ENCODE data around the gene ATP5MC2. TPM values are rescaled to one million over a fixed set of nuclear protein-coding genes. Genes with fewer than 3 reads are reported as not detected.
"Not testable (repeated sequence)": the region's sequence is repeated elsewhere in the genome, so short reads cannot be mapped to it uniquely, and the experiment has no call there.

Gene ATP5MC2
- total RNA-seq (2014; rRNA removed; shearing (Covaris generic)) = 503 and 579 TPM in 2 replicates
- 367 and 454 TPM in 2 replicates for polyA plus RNA-seq (2015; cell fraction: cytosol; rRNA removed)
- polyA plus RNA-seq (2015; cell fraction: nucleus; rRNA removed) = 105 and 143 TPM in 2 replicates

DNA sequence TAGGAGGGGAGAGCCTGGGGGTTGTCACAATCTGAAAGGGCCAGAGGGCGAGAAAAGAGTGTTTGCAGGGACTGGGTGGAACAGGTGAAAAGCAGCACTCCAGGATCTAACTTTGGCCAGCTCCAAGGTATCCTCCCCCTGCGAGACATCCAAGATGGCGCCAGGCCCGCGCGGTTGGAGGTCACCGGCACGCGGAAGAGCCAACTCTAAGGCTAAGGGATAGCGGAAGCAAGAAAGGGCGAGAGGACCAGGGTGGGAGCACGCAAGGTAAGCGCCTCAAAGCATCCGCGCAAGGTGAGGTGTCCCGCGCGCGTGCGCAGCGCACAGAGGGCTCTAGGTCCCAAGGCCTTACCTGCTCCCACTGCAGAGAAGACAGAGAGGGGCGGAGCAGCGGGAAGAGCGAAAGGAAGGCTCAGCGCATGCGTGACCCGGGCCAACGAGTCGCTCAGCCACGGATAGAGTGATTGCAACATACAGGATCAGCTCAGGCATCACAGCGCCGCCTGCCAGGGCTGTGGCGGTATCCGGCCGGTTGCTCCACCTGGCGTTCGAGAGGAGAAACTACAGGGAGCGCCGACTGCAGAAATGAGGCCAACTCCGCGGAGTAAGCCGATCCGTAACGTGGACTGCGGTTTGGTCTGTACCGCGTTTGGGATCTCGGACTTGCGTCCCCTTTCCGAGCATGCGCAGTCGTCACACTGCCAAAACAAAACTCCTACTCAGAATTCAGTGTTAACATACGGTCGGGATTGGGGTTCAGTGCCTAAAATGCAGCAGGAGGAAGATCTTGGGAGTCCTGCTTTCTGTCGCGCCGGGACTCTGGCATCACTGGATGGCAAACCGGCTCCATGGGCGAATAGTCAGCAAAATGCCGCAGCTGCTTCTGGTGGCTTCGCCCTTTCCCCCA is at the start of gene ATP5MC2:
Gene ATP5MC2, minus strand, starts transcription at position 383 of the 907 bp plus-strand sequence. CDS start 3,469 bp downstream, outside the sequence.
- DNase-seq (ENCODE audit: low read depth, low spot score) = peak; percentile 99
- in situ Hi-C loops (cut with HindIII; ENCODE audit: low pct_unique_long_range_greater_than_20kb, low sequenced_read_pairs) = loop anchor here (10.0 kb wide), 1 partner anchor 61 kb away; no protein-coding TSS in a partner anchor

DNA sequence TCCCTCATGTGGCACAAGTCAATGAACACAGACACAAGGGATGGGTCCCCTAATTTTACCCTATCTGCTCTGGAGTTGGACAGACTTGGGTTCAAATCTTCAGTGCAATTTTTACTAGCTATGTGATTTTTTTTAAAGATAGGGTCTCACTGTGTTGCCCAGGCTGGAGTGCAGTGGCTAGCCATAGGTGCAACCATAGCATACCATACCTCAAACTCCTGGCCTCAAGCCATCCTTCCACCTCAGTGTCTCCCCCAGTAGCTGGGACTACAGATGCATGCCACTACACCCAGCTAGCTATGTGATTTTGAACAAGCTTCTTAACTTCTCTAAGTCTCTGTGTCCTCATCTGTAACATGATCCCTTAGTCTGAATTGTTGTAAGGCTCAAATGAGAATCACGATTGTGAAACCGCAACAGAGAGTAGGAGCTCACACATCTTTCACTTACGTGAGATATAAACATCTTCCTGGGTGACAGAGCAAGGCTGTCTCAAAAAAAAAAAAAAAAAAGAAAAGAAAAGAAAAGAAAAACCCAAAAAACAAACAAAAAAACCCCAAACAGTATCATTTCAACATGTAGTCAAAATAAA is 46.7 kb upstream of the ATP5MC2 start:
- DNase-seq (ENCODE audit: low read depth, low spot score) = no peak
- in situ Hi-C loops (cut with HindIII; ENCODE audit: low pct_unique_long_range_greater_than_20kb, low sequenced_read_pairs) = no loop called here

DNA sequence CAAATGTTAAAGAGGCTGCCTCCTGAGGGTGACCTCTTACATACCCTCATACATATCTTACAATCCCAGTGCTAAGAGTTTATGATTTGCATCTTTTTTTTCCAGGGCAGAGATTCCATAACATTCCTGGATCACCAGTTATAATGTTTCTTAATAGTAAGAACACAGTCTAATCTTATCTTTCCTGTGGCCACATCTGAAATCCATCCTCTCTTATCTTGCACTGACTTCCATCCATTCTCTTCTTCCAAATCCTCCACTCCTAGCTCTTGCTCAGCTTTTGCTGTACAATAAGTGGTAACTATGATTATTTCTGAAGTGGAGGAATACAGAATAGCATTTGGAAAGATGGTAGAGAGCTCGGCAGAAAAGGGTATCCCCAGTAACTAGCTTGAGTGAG is 45.1 kb upstream of the ATP5MC2 start:
- in situ Hi-C loops (cut with HindIII; ENCODE audit: low pct_unique_long_range_greater_than_20kb, low sequenced_read_pairs) = no loop called here
- no peak for DNase-seq (ENCODE audit: low read depth, low spot score)

DNA sequence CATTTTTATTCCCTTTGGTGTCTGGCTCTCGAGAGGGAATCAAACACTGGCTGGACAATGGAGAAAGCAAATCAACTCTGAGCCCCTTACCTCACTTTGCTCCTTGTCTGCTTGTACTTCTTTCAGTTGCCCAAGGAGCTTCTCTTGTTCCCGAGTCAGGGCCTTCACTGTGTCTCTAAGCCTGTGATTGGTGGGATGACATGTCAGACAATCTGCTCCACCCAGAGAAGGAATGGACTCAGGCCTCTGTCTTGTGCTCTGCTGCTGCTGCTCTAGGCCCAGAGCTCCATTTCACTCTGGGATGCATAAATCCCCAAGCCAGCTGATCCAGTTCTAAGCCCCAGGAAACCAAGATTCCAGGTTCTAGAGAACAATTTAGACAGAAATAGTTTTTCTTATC is 43.8 kb upstream of the ATP5MC2 start:
- in situ Hi-C loops (cut with HindIII; ENCODE audit: low pct_unique_long_range_greater_than_20kb, low sequenced_read_pairs) = no loop called here
- peak; percentile 52 for DNase-seq (ENCODE audit: low read depth, low spot score)

DNA sequence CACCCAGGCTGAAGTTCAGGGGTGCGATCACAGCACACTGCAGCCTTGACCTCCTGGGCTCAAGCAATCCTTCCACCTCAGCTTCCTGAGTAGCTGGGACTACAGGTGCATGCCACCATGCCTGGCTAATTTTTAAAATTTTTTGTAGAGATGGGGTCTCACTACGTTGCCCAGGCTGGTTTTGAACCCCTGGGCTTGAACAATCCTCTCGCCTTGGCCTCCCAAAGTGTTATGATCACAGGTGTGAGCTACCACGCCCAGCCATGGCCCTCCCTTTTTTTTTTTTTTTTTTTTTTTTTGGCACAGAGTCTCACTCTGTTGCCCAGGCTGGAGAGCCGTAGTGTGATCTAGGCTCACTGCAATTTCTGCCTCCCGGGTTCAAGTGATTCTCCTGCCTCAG is 42.7 kb upstream of the ATP5MC2 start:
- in situ Hi-C loops (cut with HindIII; ENCODE audit: low pct_unique_long_range_greater_than_20kb, low sequenced_read_pairs); DNase-seq (ENCODE audit: low read depth, low spot score): not testable (repeated sequence)

DNA sequence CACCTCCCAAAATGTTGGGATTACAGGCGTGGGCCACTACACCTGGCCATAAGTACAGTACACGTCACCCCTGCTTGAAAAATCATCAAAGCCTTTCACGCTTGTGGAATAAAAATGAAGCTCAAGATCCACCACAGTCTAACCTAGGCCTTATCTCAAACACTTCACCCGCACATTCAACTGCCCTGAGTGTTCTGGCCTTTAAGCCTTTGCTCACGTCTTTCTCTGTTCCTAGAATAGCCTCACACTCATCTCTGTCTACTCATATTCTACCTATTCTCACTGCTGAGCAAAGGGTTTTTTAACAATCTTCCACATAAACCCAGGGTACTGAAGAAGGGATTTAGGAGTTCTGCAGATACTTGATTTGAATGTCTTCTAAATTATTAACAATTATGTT is 41.4 kb upstream of the ATP5MC2 start:
- DNase-seq (ENCODE audit: low read depth, low spot score) = no peak
- in situ Hi-C loops (cut with HindIII; ENCODE audit: low pct_unique_long_range_greater_than_20kb, low sequenced_read_pairs) = no loop called here

DNA sequence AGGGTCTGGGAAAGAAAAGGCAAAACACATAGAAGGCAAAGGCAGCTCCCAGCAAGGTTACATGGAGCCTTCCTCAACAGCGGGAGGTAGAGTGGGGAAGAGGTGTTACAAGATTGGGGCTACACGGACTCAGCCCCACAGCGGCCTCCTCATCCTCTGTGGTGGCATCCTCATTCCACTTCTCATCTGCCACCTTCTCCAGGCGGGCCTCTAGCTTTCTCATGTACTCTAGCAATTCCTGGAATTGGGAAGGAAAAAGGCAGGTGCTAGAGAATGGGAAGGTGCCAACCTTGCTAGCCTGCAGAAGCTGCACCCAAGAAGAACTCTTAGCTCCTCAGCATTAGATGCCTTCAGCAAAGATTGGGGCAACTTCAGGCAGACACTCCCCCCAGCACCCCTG is 38.1 kb upstream of the ATP5MC2 start:
- no peak for DNase-seq (ENCODE audit: low read depth, low spot score)
- in situ Hi-C loops (cut with HindIII; ENCODE audit: low pct_unique_long_range_greater_than_20kb, low sequenced_read_pairs) = no loop called here

DNA sequence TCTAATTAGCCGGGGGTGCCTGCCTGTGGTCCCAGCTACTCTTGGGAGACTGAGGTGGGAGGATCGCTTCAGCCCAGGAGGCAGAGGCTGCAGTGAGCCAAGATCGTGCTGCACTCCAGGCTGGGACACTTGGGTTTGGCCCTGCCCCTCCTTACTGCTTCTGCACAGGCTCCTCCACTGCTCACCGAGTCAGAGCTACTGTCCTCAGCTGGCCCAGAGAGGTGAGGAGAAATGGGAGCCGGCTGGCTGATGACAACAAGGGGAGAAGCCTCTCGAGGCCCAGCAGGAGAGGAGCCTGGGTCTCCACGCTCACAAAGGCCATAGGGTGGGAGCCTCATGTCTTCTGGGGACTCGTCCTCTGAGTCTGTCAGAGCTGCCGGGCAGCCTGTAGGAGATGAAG is 37.6 kb upstream of the ATP5MC2 start:
- no peak for DNase-seq (ENCODE audit: low read depth, low spot score)
- in situ Hi-C loops (cut with HindIII; ENCODE audit: low pct_unique_long_range_greater_than_20kb, low sequenced_read_pairs) = no loop called here

DNA sequence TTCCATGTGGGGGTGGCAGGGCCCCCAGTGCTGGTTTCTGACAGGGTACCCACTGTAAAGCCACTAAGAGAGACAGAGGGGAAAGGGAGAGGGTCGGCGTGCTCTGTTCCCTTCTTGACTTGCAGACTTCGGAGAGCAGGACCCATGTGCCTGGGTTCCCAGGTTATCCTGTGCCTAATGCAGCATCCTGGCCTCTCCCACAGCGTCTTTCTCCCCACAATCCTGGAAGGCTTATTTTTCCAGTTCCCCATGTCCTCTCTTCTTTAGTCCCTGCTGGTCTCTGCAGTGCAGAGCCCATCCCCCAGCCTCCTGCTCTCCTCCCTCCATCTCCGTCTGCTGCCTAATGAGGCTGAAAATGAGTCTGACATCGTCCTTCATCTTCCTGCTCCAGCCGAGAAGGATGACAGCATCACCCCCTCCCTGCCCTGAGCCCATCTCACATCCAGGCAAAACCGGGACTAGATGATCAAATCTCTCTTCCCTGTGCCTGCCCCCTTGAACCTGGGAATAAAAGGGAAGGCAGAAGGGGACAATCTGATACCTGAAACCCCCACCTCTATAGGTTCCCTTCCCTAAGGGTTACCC is 36.3 kb upstream of the ATP5MC2 start:
- in situ Hi-C loops (cut with HindIII; ENCODE audit: low pct_unique_long_range_greater_than_20kb, low sequenced_read_pairs) = no loop called here
- no peak for DNase-seq (ENCODE audit: low read depth, low spot score)

DNA sequence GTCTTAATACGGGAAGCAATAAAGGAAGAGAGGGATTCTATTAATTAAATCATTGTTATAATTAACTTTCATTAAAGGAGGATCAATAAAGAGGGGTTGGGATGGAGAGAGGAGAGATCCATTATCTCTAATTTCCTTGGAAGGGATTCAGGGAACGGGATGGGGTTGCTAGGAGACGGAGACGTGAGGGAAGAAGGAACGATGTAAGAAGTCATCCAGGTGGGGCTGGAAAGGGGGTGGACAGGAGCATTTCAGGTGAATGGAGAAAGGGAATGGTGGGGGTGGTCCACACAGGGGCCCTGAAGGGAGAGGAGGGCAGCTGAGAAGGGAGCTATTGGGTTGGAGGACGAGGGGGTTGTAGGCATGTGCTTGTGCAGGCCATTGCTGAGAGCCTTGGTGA is 34.2 kb upstream of the ATP5MC2 start:
- DNase-seq (ENCODE audit: low read depth, low spot score) = no peak
- in situ Hi-C loops (cut with HindIII; ENCODE audit: low pct_unique_long_range_greater_than_20kb, low sequenced_read_pairs) = no loop called here

DNA sequence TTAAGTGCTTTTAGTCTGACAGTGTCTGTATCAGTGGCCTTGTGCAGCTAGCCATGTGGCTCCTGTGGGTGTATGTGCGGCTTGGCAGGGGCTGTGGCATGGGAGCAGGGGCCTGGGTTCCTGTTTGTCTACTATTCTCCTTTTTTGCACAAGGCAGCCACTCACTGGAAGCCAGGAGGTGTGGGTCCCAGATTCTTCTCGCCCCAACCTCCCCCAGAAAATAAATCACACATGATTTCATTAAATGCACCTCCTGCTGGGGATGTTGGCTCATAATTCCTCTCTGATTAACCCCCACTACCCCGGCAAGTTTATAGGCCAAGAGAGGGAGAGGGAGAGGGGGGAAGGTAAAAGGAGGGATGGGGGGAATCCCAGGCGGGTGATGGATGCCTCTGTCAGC is 33.8 kb upstream of the ATP5MC2 start:
- no peak for DNase-seq (ENCODE audit: low read depth, low spot score)
- in situ Hi-C loops (cut with HindIII; ENCODE audit: low pct_unique_long_range_greater_than_20kb, low sequenced_read_pairs) = no loop called here

DNA sequence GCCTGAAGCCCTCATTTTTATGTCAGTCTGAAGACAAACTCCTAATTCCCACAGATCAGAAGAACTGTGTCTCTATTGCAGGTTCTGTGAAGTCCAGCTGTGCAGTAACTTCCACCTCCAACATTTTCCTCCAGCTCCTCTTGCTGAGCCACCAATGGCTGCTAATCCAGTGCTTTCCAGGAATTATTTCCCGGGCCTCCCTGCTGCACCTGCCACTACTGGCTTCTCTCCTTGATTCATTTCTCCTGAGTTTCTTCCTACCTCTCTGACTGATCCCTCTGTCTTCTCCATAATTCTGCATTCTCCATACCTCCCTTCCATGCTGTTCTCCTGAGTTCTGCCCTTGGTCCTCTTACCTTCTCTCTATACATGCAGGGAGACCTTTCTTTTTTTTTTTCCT is 30.2 kb upstream of the ATP5MC2 start:
- no peak for DNase-seq (ENCODE audit: low read depth, low spot score)
- in situ Hi-C loops (cut with HindIII; ENCODE audit: low pct_unique_long_range_greater_than_20kb, low sequenced_read_pairs) = no loop called here

DNA sequence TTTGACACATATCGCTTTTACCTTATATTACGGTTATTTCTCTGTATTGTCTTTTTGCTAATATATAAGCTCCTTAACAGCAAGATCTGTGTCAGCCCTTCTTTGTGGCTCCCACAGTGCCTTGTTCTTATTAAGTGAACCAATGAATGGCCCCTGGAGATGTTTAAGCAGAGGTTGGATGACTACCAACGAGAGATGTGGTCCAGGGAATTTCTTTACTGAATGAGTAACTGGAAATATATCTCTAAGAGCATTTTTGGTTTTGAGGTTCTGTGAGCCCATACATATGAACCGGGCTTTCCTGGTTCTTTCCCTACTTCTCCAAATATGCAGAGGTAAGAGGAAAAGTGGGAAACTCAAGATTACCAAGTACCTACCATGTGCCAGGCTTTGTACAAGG is 27.9 kb upstream of the ATP5MC2 start:
- in situ Hi-C loops (cut with HindIII; ENCODE audit: low pct_unique_long_range_greater_than_20kb, low sequenced_read_pairs) = no loop called here

DNA sequence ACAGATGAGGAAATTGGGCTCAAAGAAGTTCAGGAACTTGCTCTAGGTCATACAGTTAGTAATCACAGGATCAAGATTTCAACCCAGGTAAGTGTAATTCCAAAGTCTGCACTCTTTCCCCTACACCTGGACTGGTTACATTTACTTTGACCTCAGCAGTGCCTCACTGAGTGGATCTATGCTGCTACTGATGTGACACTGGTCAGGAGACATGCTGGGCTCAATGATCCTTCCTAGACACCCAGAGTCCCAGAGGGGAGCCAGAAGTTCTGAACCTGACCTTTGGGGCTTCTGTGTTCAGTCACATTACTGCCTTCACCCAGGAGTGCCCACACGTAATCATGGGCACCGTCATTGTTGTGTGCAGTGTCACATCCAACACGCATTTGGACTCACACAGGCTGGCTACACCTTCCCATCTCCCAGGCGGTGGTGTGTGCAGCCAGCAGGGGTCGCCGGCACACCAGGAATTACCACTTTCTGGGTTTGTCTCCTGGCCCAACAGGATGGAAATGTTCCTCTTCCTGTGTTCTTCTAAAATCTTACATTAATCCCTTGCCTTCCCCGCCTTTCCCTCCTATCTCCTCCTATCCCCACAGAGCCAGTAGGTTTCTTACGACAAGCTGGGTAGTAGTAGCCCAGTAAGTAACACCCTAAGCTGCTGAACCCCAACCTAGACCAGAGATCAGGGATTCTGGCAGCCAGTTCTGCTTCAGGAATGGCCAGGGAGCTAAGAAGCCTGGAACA is 25.8 kb upstream of the ATP5MC2 start:
- peak; percentile 76 for DNase-seq (ENCODE audit: low read depth, low spot score)
- in situ Hi-C loops (cut with HindIII; ENCODE audit: low pct_unique_long_range_greater_than_20kb, low sequenced_read_pairs) = no loop called here

More for the DNA sequence above, 27.9 kb upstream of the ATP5MC2 start:
- DNase-seq (ENCODE audit: low read depth, low spot score) = no peak

DNA sequence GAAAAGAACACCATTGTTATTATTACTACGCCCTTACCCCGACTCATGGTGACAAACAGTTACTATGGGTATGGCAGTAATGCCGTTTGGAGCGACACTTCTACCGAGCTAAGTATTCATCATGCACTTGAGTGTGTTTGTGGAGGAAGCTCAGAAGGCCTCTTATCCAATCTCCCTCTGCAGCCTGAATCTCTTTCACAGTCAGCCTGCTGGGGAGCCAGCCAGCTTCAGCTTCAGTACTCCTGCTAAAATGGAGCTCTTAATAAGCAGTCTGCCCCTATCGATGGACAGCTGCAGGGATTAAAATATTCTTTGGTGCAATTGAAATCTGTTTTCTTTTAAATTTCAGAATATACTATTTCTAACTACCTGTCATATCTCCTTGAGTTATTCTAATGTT is 24.7 kb upstream of the ATP5MC2 start:
- in situ Hi-C loops (cut with HindIII; ENCODE audit: low pct_unique_long_range_greater_than_20kb, low sequenced_read_pairs) = no loop called here

DNA sequence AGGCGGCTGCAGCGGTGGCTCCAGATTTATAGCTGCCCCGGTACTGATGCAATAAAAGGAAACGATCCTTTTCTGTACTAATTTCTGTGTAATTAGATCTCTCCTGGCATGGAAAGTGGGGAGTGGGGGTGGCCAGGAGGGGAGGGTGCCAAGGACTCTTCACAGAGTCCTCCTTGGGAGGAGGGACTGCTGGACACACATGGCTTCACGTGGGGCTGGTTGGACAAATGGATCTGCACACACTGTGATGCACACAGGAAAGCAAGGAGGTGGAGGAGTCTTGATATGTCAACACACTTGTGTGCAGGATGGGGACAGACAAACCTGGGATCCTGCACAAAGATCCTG is 23.8 kb upstream of the ATP5MC2 start:
- in situ Hi-C loops (cut with HindIII; ENCODE audit: low pct_unique_long_range_greater_than_20kb, low sequenced_read_pairs) = no loop called here
- DNase-seq (ENCODE audit: low read depth, low spot score) = no peak

More for the DNA sequence above, 24.7 kb upstream of the ATP5MC2 start:
- no peak for DNase-seq (ENCODE audit: low read depth, low spot score)

DNA sequence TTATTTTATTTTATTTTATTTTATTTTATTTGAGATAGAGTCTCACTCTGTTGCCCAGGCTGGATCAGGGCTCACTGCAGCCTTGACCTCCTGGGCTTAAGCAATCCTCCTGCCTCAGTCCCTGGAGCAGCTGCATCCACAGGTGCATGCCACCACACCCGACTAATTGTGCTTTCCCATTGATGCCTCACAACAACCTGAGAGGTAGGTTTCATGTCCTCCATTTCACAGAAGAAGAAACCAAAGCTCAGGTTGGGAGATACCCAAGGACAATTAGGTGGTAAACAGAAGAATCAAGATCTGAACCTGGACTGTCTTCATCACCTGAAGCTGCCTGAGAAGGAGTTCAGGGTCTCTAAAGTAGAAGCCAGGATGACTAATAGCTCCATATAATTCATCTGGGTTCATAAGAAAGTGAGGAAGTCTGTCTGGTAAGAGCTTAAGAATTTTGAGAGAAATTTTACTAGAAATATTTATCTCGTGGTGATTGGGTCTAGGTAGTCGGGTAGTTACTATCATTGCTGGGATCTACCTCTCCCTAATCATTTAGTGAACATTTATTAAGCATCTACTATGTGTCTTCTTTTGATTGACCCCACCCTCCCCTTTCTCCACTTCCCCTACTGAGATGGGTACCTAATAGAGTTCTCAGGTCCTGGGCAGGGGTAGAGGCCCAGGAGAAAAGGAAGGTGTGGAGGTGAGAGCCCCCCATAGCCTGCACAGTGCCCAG is 23.2 kb upstream of the ATP5MC2 start:
- no peak for DNase-seq (ENCODE audit: low read depth, low spot score)
- in situ Hi-C loops (cut with HindIII; ENCODE audit: low pct_unique_long_range_greater_than_20kb, low sequenced_read_pairs) = no loop called here
